B cell (primary cell): ENCODE results near the gene HNRNPD. TPM values are rescaled to one million over a fixed set of nuclear protein-coding genes. Genes with fewer than 3 reads are reported as not detected.

Source experiments
- ATAC-seq: fragments of 200-7000 bp; cut with Tn5 transposase; one replicate; pipeline ENCODE4 v1.10.0; 2021; ENCODE audit warnings: low read depth, mild to moderate bottlenecking, moderate number of reproducible peaks, moderate library complexity
- CTCF ChIA-PET: fragments of 350-600 bp; sonication (Branson Sonifier 250); formaldehyde crosslinking; loops from one replicate; lab custom pipeline; 2021; ENCODE audit warnings: antibody characterized with exemption, inconsistent platforms; lab: Charles Lee
- POLR2A ChIA-PET: fragments of 350-600 bp; sonication (Branson Sonifier 250); formaldehyde crosslinking; loops from one replicate; lab custom pipeline; 2021; ENCODE audit warnings: antibody characterized with exemption; lab: Charles Lee
- DNase-seq: peaks from one replicate; pipeline ENCODE4 v3.0.0; 2013
- H2AFZ ChIP-seq: 2 replicates; pipeline ENCODE4 v1.6.1; 2012; ENCODE audit warnings: mild to moderate bottlenecking, low read depth, low read length; ENCODE audit not compliant: insufficient read depth, poor library complexity, severe bottlenecking
- H3K27ac ChIP-seq, 2 donors: 1 replicate in 1 of 2; 2 replicates in 1 of 2; pipeline ENCODE4 v1.5.1; 2012 to 2013; ENCODE audit warnings: low read length in 2 of 2, mild to moderate bottlenecking in 2 of 2, moderate library complexity in 1 of 2
- H3K27me3 ChIP-seq, 4 experiments: fragments of 200-600 bp in 1 of 4; sonication (generic) in 1 of 4; replicated peaks in 1 of 4; 1 replicate in 2 of 4; 2 replicates in 2 of 4; pipeline versions ENCODE4 v1.6.1 to v1.7.0; 2013 to 2016; ENCODE audit warnings: low read length in 3 of 4, mild to moderate bottlenecking in 2 of 4, mixed read lengths in 1 of 4, moderate library complexity in 1 of 4; ENCODE audit not compliant: insufficient read depth in 4 of 4, control insufficient read depth in 3 of 4; ENCODE audit errors: control extremely low read depth in 1 of 4
- H3K36me3 ChIP-seq, 2 experiments: replicated peaks in 1 of 2; 1 replicate in 1 of 2; 2 replicates in 1 of 2; pipeline versions ENCODE4 v1.6.1 to v1.7.1; 2013; ENCODE audit warnings: low read length in 1 of 2; ENCODE audit not compliant: insufficient read depth in 2 of 2, control insufficient read depth in 1 of 2; ENCODE audit errors: control extremely low read depth in 1 of 2, extremely low read depth in 1 of 2
- H3K4me1 ChIP-seq, 2 donors: fragments of 200-600 bp in 1 of 2; sonication (generic) in 1 of 2; 1 replicate in 1 of 2; 2 replicates in 1 of 2; pipeline versions ENCODE4 v1.5.1 to v1.6.1; 2013 to 2017; ENCODE audit warnings: low read length in 2 of 2; ENCODE audit not compliant: control insufficient read depth in 2 of 2, insufficient read depth in 2 of 2
- H3K4me2 ChIP-seq: replicated peaks from 2 replicates; pipeline ENCODE3; 2012; ENCODE audit warnings: mild to moderate bottlenecking, low read depth, low read length; ENCODE audit not compliant: poor library complexity, severe bottlenecking
- H3K4me3 ChIP-seq, 5 experiments: fragments of 200-600 bp in 1 of 5; sonication (generic) in 1 of 5; 1 replicate in 3 of 5; 2 replicates in 2 of 5; pipeline versions ENCODE4 v1.5.1 to v1.7.0; 2011 to 2016; ENCODE audit warnings: low read length in 4 of 5, mild to moderate bottlenecking in 4 of 5, low read depth in 2 of 5, control low read depth in 1 of 5, moderate library complexity in 1 of 5; ENCODE audit not compliant: insufficient read depth in 1 of 5; ENCODE audit errors: control extremely low read depth in 1 of 5, extremely low read depth in 1 of 5
- H3K79me2 ChIP-seq: fragments of 200-600 bp; sonication (generic); one replicate; pipeline ENCODE4 v1.6.0; 2016; ENCODE audit warnings: low read length; ENCODE audit not compliant: control insufficient read depth, insufficient read depth
- H3K9ac ChIP-seq: fragments of 200-600 bp; sonication (generic); 2 replicates; pipeline ENCODE4 v1.6.1; 2017; ENCODE audit warnings: mild to moderate bottlenecking, low read length, moderate library complexity
- H3K9me3 ChIP-seq, 3 donors: one replicate each; pipeline versions ENCODE4 v1.6.1 to v1.7.1; 2013; ENCODE audit warnings: low read length in 2 of 3; ENCODE audit not compliant: control insufficient read depth in 2 of 3, insufficient read depth in 1 of 3; ENCODE audit errors: control extremely low read depth in 1 of 3
- H4K20me1 ChIP-seq: 2 replicates; pipeline ENCODE4 v1.6.0; 2012; ENCODE audit warnings: mild to moderate bottlenecking, low read length; ENCODE audit not compliant: insufficient read depth, control insufficient read depth, poor library complexity, severe bottlenecking
- H3K27ac Mint-ChIP-seq: one replicate; pipeline ENCODE4 v1.8.0; 2021; ENCODE audit warnings: mixed read lengths
- H3K27me3 Mint-ChIP-seq: one replicate; pipeline ENCODE4 v1.8.0; 2021; ENCODE audit warnings: mixed read lengths
- H3K4me1 Mint-ChIP-seq: one replicate; pipeline ENCODE4 v1.8.0; 2021; ENCODE audit warnings: mixed read lengths
- H3K4me3 Mint-ChIP-seq: one replicate; pipeline ENCODE4 v1.8.0; 2021; ENCODE audit warnings: mixed read lengths
- H3K9me3 Mint-ChIP-seq: one replicate; pipeline ENCODE4 v1.8.0; 2022; ENCODE audit warnings: mixed read lengths; ENCODE audit not compliant: insufficient read depth
- EZH2 ChIP-seq: IDR thresholded peaks from 2 replicates; pipeline ENCODE4 v1.6.1; 2012; ENCODE audit warnings: borderline replicate concordance, low read depth, mild to moderate bottlenecking, moderate library complexity, low read length; ENCODE audit not compliant: insufficient read depth, poor library complexity, severe bottlenecking
- WGBS: methylation state at CpG from one replicate; pipeline ENCODE4 v1.1.5; 2013; ENCODE audit warnings: missing lambda C conversion rate; ENCODE audit not compliant: insufficient coverage; 5-methylcytosine and 5-hydroxymethylcytosine counted together
- intact Hi-C: fragments of 100-400 bp; cut with micrococcal nuclease; formaldehyde crosslinking; loops from one replicate; pipeline ENCODE4 v1.10.0; 2022
- polyA minus RNA-seq: library from RNA; depleted of rRNA, polyadenylated mRNA; stranded (reverse); fragments of >200 nt; gene quantifications from 2 replicates; pipeline ENCODE4 v1.2.3, GENCODE V29; 2012
- polyA plus RNA-seq: library from polyadenylated mRNA; depleted of rRNA; stranded (reverse); fragments of >200 nt; gene quantifications from 2 replicates; pipeline ENCODE4 v1.2.3, GENCODE V29; 2012
- total RNA-seq, 2 donors: library from RNA; stranded (reverse); fragments of 120-200 nt in 1 of 2; gene quantifications; 1 replicate in 1 of 2; 2 replicates in 1 of 2; pipeline versions ENCODE4 v1.2.3 to v1.2.4, GENCODE V29; 2013 to 2022
- TF ChIP-seq, protein P1 (sequence below): fragments of 200-600 bp; IDR thresholded peaks from one replicate; pipeline ENCODE4 v1.8.0; 2022; ENCODE audit warnings: antibody characterized with exemption, mild to moderate bottlenecking

The HNRNPD gene, protein sequence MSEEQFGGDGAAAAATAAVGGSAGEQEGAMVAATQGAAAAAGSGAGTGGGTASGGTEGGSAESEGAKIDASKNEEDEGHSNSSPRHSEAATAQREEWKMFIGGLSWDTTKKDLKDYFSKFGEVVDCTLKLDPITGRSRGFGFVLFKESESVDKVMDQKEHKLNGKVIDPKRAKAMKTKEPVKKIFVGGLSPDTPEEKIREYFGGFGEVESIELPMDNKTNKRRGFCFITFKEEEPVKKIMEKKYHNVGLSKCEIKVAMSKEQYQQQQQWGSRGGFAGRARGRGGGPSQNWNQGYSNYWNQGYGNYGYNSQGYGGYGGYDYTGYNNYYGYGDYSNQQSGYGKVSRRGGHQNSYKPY
- total RNA-seq = 266 and 280 TPM in 2 replicates
- total RNA-seq (2013) = 93.8 TPM
- 120 and 308 TPM in 2 replicates for polyA plus RNA-seq
- polyA minus RNA-seq = 46.4 and 116 TPM in 2 replicates

DNA sequence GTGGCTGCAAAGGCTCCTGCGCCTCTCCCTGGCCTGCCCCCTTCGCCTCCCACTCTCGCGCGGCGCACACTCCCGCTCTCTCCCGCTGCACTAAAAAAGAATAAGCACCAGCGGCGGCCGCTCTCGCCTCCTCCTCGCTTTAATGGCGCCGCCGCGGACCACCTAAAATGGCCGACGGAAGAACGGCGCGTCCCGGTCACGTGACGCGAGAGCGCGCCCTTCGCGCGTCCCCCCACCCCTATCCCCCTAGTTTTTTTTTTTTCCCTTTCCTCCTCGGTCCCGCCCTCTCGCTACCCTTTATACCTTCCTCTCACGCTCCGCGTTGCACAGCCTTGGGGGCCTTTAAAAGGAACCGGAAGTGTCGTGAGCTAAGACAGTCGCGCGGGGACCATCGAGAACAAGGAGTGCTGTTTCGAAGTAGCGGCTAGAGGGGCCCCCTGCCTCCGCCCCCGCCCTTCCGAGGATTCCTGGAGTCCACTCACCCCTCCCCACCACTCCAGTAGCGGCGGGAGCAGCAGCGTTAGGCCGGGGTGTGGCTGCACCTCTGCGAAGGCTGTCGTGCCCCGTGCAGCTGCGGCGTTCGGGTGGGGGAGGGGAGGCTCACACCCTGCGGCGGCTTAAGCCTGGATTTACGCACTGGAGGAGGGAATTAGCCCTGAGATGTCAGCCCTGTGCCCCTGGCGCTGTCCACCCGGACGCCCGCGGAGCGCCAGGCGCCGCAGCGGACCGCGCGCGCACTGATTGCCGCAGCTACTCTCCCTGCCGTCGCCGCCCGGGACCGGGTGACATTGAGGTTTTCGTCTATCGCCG is at the start of gene HNRNPD:
HNRNPD (minus strand) TSS at position 176 of the 810 bp plus-strand sequence. CDS start 313 bp downstream, outside the sequence.
- H3K36me3 ChIP-seq = peaks cover under 1 to 23% of the 10 kb centered on the region in 2 experiments
- H3K27me3 Mint-ChIP-seq = no peaks in the 10 kb centered on the region
- H3K4me1 ChIP-seq = peaks cover 38% of the 10 kb centered on the region in 2 donors
- H3K9ac ChIP-seq = peak within 1 kb of the TSS; percentile 94
- DNase-seq (peak; percentile 98), ATAC-seq (peak; percentile 86)
- H3K27me3 ChIP-seq = no peaks in the 10 kb centered on the region
- no peak for TF ChIP-seq EZH2
- TF ChIP-seq, protein P1, sequence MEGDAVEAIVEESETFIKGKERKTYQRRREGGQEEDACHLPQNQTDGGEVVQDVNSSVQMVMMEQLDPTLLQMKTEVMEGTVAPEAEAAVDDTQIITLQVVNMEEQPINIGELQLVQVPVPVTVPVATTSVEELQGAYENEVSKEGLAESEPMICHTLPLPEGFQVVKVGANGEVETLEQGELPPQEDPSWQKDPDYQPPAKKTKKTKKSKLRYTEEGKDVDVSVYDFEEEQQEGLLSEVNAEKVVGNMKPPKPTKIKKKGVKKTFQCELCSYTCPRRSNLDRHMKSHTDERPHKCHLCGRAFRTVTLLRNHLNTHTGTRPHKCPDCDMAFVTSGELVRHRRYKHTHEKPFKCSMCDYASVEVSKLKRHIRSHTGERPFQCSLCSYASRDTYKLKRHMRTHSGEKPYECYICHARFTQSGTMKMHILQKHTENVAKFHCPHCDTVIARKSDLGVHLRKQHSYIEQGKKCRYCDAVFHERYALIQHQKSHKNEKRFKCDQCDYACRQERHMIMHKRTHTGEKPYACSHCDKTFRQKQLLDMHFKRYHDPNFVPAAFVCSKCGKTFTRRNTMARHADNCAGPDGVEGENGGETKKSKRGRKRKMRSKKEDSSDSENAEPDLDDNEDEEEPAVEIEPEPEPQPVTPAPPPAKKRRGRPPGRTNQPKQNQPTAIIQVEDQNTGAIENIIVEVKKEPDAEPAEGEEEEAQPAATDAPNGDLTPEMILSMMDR = no peak
- ChIA-PET POLR2A (interaction anchor here (0.7 to 1.8 kb wide), 7 partner anchors 11 to 907 kb away, joined by 3 to 44 read pairs (median 4); partner anchors contain the start of genes COPS4, HNRNPDL and THAP9), CTCF (interaction anchor here (0.7 to 1.9 kb wide), 5 partner anchors 14 to 150 kb away, joined by 3 to 14 read pairs (median 6); no protein-coding TSS in a partner anchor)
- peak within 1 kb of the TSS; percentile 89 to 98 (median 95) for H3K4me3 ChIP-seq
- peaks cover 70% of the 10 kb centered on the region for H3K79me2 ChIP-seq
- peak within 1 kb of the TSS; percentile 93 for H3K4me3 Mint-ChIP-seq
- peak within 1 kb of the TSS; percentile 95 for H2AFZ ChIP-seq
- intact Hi-C loops = loop anchor here (1.0 to 10.0 kb wide), 8 partner anchors 55 to 1111 kb away; partner anchors contain the start of genes ABRAXAS1, HELQ, RASGEF1B and THAP9
- no peaks in the 10 kb centered on the region for H3K9me3 Mint-ChIP-seq
- H3K9me3 ChIP-seq = no peaks in the 10 kb centered on the region
- H3K27ac Mint-ChIP-seq = peak within 1 kb of the TSS; percentile 98
- under 1% methylated on average over 77 of the region's 83 CpGs for WGBS
- peak within 1 kb of the TSS; percentile 98 for H3K27ac ChIP-seq
- peaks cover 51% of the 10 kb centered on the region for H3K4me1 Mint-ChIP-seq
- H3K4me2 ChIP-seq = peak within 1 kb of the TSS; percentile 77
- H4K20me1 ChIP-seq = peaks cover 33% of the 10 kb centered on the region
